ENCODE results near the gene IL18R1.

IL18R1 gene

DNA sequence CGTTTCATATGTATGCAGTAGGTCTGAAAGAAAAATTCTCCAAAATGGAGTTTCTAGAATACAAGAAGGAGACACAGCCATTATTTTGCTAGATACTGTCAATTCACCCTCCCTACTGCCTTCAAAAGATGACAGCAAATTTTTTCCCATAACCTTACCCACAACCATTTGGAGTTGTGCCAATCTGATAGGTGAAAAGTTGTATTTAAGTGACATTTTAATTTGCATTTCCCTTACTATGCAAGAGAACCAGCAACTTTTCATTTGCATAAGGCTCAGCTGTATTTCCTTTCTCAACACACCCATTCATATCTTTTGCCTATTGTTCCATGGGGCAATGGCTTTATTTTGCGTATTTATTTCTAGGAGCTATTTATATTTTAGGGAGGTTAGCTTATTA, 36.0 kb downstream of the IL18R1 start:
- no peak for DNase-seq

DNA sequence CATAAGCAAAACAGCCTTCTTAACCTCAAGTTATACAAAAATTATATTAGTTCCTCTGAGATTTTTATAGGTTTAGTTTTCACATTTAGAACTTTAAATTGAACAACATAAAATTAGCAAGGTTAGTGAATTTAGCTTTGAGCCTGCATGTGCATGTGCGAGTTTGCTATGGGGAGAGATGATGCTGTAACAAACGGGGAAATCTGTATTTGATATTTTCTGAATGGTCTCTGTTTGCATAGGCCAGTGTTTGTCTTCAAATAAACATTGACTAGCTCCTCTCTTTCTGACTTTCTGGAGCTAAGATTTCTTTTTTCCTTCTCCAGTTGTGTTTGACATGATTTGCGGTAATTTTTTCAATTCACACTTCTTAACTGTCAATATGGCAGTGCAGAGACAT, 36.5 kb downstream of the IL18R1 start:
- no peak for DNase-seq

DNA sequence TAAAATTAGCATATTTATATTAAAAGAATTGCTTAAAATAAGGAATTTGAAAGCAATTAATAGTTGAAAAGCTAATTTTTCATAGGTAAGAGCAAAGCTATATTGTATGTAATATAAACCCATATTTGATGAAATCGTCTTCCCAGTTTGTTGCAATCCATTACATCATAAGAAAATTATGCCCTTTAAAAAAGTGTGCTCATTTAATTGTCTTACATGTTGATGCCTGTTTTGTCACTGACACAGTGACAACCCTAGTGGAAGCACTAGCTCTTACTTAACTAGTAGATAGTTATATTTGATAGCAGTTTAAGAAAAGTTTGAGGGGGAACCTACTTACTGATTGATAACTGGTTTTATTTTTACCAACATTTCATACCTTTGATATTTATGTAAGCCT, 37.3 kb downstream of the IL18R1 start:
- DNase-seq = no peak

- no peak for DNase-seq
These were observed 40.4 kb downstream of the IL18R1 start for GRCh38 chr2:102396012-102396411.

DNA sequence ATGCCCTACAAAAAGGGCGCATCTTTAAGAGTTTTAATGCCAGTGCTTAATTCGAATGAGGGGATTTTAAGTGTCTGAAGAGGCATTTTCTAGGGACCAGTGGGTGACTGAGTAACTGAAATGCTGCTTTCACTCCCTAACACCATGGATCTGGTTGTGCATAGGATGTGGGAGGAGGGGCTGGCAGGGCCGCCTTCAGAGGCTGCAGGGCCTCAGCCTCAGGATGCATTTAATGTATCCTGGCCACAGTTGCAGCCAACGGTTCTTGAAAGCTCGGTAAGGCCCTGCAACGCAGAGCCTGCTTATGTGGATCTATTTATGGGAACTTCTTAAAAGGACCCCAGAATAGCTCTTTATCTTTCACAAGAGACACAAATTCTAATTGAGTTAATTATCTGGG, 41.6 kb downstream of the IL18R1 start:
- DNase-seq = no peak

- no peak for DNase-seq
These were observed 44.0 kb downstream of the IL18R1 start for GRCh38 chr2:102399499-102400141.

DNA sequence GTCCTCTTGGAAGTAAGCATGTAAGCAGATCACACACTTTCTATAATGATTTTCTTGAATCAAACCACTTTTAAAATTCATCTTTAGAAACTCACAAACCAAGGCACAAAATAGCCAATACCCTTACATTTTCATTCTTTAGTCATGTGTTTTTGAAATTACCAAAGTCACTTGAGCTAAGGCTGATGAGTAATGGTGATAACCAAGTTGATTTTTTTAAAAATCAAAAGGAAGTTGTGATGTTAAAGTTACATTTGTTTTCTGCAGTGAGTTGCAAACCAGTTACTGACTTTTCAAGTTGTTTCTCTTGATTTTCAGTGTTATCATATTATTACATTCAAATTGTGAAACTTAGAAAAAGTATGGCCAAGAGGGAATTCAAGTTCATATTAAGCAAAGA, 45.9 kb downstream of the IL18R1 start:
- no peak for DNase-seq

- DNase-seq = no peak
These were observed 46.3 kb downstream of the IL18R1 start for GRCh38 chr2:102401865-102402264.

DNA sequence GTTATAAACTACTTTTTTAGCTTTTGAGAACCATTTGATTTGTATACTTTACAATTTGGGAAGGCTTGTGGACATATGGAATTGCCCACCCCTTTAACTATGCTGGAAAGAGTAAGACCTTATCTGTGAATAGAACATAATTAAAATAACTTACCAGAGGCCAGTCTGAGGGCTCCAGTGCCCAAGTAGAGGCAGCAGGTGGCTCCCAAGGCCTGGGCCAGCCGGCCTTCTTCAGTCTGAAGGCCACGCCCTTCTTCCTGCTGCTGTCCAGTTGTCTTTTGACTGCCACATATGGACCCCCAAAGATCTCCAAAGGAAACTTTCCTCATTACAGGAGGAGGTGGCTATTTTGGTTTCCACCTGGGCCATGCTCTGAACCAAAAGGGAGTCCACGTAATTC, 55.4 kb downstream of the IL18R1 start:
- DNase-seq = no peak

DNA sequence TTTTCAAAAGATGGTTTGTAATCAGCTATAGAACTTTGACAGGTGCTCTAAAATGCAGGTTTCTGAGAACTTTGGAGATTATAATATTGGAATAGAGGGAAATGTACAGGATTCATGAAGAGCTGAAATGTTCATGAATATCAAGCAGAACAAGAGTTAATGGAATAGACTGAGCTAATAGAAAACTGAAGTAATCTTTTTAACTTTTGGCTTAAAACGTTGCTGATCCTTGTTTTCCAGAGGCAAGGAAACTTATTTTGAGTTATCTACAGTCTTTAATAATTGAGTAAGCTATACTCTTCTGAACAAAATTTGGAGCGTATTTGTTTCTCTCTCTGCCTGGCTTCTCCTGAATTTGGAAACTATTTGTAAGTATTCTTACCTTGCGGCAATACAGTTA, 56.6 kb downstream of the IL18R1 start:
- no peak for DNase-seq

DNA sequence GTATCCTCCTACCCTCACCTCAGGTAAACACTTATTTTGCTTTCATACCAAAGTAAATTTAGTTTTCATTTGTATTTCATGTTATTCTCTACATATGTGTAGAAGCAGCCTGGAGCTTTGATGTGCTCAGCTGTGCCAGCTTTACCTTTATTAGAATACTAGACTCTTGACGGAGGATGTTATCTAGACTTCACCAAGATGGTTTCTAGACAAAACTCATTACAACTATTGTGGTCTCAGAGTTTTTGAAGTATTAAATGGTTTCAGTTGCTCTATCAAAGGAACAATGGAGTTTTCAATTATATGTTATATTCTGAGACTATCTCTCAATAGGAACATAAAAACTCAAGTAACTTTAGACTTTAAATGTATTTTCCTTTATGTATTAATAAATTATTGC, 62.4 kb downstream of the IL18R1 start:
- DNase-seq = no peak

GRCh38 chr2:102418421-102418961, 62.9 kb downstream of the IL18R1 start:
- no peak for DNase-seq

- DNase-seq = no peak
These were observed 64.7 kb downstream of the IL18R1 start for GRCh38 chr2:102420290-102420689.

- DNase-seq = no peak
These were observed 66.5 kb downstream of the IL18R1 start for GRCh38 chr2:102421890-102422759.

- DNase-seq = no peak
These were observed 67.3 kb downstream of the IL18R1 start, which contains the start of gene IL18RAP for GRCh38 chr2:102422910-102423309. TSS of gene IL18RAP (plus strand) at chr2:102423160. CDS start at chr2:102423278, 118 bp downstream.

DNA sequence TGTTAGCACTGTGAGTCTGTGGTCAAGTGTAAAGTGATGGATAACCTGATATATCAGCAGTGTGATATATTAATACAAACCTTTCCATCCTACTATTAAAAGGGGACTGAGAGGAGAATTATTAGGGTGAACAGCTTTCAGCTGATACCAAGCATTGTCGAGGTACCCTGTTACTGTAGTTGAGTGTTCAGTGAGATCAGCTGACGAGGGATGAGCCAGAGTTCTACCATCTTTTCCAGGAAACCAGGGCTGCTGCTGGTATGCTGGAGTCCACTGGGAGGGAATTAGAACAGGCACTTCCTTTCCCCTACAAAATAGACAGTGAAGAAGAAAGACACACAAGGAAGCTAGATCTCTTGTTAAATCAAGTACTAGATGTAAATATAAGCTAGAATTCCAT, 67.8 kb downstream of the IL18R1 start:
- DNase-seq = no peak

- DNase-seq = no peak
These were observed 69.2 kb downstream of the IL18R1 start for GRCh38 chr2:102424754-102425153.

GRCh38 chr2:102425441-102426132, 70.0 kb downstream of the IL18R1 start:
- DNase-seq = no peak

DNA sequence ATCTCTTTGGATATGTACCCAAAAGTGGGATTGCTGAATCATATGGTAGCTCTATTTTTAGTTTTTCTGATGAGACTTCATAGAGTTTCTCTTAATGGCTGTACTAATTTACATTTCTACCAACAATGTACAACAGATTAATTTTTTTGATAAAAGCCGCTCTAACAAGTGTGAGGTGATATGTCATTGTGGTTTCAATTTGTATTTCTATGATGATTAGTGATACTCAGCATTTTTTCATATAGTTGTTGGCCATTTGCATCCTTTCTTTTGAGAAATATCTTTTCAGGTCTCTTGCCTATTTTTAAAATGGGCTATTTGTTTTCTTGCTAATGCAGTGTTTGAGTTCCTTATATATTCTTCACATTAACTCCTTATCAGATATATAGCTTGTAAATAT, 71.7 kb downstream of the IL18R1 start:
- no peak for DNase-seq

- no peak for DNase-seq
These were observed 73.0 kb downstream of the IL18R1 start for GRCh38 chr2:102428573-102428972.

DNA sequence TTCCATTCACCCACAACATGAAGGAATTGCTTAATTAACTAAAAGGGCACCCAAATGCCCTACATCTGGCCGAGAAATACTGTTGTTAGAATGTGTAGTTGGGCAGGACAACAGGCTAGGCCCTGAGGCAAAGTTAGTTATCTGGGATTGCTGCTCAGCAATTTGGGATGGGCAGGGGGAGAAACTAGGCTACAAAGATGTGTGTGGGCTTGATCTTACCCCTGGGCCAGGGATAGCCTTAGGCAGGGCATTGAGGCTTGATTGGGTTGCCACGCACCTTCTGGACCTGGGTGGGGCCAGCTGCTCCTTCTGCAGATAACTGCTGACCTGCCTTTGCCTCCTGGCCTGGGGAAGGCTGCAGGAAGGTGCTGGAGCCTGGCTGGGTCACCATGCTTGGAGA, 76.8 kb downstream of the IL18R1 start:
- DNase-seq = no peak

DNA sequence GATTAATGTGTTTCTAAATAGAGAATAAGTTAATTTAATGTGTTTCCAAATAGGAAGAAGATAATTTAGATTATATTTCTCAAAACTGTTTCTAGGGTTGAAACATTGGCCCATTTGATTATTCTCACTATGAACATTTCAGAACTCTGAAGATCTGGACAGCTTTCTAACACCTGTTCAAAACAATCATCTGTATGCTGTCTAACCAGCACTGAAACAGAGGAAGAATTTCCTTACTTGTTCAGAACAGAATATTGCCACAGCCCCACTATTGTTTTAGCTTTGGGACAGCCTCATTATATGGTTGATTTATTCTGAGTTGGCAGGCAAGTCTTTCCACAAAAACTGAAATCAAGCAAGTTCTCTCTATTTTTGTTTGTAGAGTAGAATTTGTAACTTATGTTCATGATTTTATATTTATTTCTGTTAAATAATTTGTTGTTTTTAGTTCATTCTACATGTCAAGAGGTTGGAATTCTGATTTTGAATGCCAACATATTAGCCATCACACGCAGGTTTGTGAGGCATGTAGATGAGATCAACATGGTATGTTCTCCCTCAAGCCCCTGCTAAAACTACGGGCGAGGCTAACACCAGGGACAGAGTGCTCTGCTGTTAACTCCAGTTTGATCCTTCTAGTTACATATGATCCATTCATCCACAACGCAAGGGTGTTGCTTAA, 78.5 kb downstream of the IL18R1 start:
- DNase-seq = no peak

All from NCI-H2171 treated with DMSO at 0.1 percent for 48 hours (cell line).